RWPE1 (cell line): Measurements from ENCODE around the gene THSD4.

Source experiments
- CTCF ChIA-PET: fragments of 350-600 bp; sonication (Branson Sonifier 250); formaldehyde crosslinking; extraction: SDS; loops from one replicate; lab custom pipeline; 2021; lab: Yijun Ruan, JAX
- POLR2A ChIA-PET: fragments of 400-600 bp; formaldehyde crosslinking; extraction: SDS; loops from one replicate; lab custom pipeline; 2020; ENCODE audit warnings: antibody characterized with exemption; ENCODE audit not compliant: low non-redundant PET; lab: Yijun Ruan, JAX
- DNase-seq: peaks from one replicate; pipeline ENCODE4 v3.0.0; 2012; ENCODE audit warnings: low spot score
- H3K27ac ChIP-seq: fragments of 450-650 bp; 2 replicates; pipeline ENCODE4 v1.5.1; 2017
- CTCF ChIP-seq: fragments of 450-650 bp; conservative IDR thresholded peaks from 2 replicates; pipeline ENCODE4 v1.5.1; 2017; ENCODE audit warnings: low read depth, mild to moderate bottlenecking

Gene THSD4

GRCh38 chr15:71592203-71592602 is 476.9 kb downstream of the THSD4 start:
- POLR2A ChIA-PET = interaction anchor here (0.6 kb wide), 1 partner anchor 31 kb away, joined by 6 read pairs; no protein-coding TSS in a partner anchor
- H3K27ac ChIP-seq = no peak overlapping the region
- CTCF ChIA-PET = no interaction called here
- no peak for TF ChIP-seq CTCF
- DNase-seq = no peak

GRCh38 chr15:71595846-71596553 is 480.7 kb downstream of the THSD4 start:
- ChIA-PET CTCF (no interaction called here), POLR2A (no interaction called here)
- no peak overlapping the region for H3K27ac ChIP-seq
- no peak for TF ChIP-seq CTCF
- no peak for DNase-seq

- CTCF ChIA-PET = no interaction called here
These were observed 481.4 kb downstream of the THSD4 start for GRCh38 chr15:71596672-71597071.

GRCh38 chr15:71597126-71597525 is 481.9 kb downstream of the THSD4 start:
- H3K27ac ChIP-seq = no peak overlapping the region
- ChIA-PET CTCF (no interaction called here), POLR2A (no interaction called here)
- DNase-seq = no peak
- no peak for TF ChIP-seq CTCF

More at GRCh38 chr15:71596672-71597071, 481.4 kb downstream of the THSD4 start:
- POLR2A ChIA-PET = no interaction called here
- TF ChIP-seq CTCF = no peak
- H3K27ac ChIP-seq = peak overlapping the region; percentile 61
- no peak for DNase-seq

- DNase-seq = no peak
- POLR2A ChIA-PET = no interaction called here
- TF ChIP-seq CTCF = no peak
- H3K27ac ChIP-seq = no peak overlapping the region
- CTCF ChIA-PET = no interaction called here
These were observed 482.4 kb downstream of the THSD4 start for GRCh38 chr15:71597637-71598036.

GRCh38 chr15:71598741-71599140 is 483.5 kb downstream of the THSD4 start:
- H3K27ac ChIP-seq = no peak overlapping the region
- TF ChIP-seq CTCF = no peak
- no peak for DNase-seq
- ChIA-PET CTCF (no interaction called here), POLR2A (no interaction called here)
